ENCODE results near the gene MSI2. TPM values are rescaled to one million over a fixed set of nuclear protein-coding genes. Genes with fewer than 3 reads are reported as not detected.
A peak's percentile ranks its signal among the peaks of the same experiment; 100 is the strongest.

MSI2 gene
- total RNA-seq, 2 experiments from 2014 or later = 131 to 164 TPM

GRCh38 chr17:57606111-57606875 is 350.0 kb downstream of the MSI2 start:
- TF ChIP-seq EZH2phosphoT487 (IDR thresholded peaks at IDR 0.05; ENCODE audit: borderline replicate concordance, low read depth, low read length) = no peak
- TF ChIP-seq, protein P1, sequence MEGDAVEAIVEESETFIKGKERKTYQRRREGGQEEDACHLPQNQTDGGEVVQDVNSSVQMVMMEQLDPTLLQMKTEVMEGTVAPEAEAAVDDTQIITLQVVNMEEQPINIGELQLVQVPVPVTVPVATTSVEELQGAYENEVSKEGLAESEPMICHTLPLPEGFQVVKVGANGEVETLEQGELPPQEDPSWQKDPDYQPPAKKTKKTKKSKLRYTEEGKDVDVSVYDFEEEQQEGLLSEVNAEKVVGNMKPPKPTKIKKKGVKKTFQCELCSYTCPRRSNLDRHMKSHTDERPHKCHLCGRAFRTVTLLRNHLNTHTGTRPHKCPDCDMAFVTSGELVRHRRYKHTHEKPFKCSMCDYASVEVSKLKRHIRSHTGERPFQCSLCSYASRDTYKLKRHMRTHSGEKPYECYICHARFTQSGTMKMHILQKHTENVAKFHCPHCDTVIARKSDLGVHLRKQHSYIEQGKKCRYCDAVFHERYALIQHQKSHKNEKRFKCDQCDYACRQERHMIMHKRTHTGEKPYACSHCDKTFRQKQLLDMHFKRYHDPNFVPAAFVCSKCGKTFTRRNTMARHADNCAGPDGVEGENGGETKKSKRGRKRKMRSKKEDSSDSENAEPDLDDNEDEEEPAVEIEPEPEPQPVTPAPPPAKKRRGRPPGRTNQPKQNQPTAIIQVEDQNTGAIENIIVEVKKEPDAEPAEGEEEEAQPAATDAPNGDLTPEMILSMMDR (conservative IDR thresholded peaks at IDR 0.05; ENCODE audit: low read length) = no peak
- ChIA-PET CTCF (ENCODE audit: unreplicated experiment) (interaction anchor here (0.6 to 0.8 kb wide), 2 partner anchors 16 to 65 kb away, joined by 4 read pairs; no protein-coding TSS in a partner anchor), POLR2A (interaction anchor here (0.6 to 7.3 kb wide), 5 partner anchors 15 to 57 kb away, joined by 3 to 36 read pairs (median 4); no protein-coding TSS in a partner anchor)
- Histone ChIP-seq H3K9me3 (ENCODE audit: low read length) (no peaks in the 10 kb centered on the region), H3K27ac (ENCODE audit: low read depth, low read length, poor library complexity, severe bottlenecking) (peak overlapping the region; percentile 89), H3K4me1 (ENCODE audit: insufficient read depth, low read length, poor library complexity, severe bottlenecking) (peaks cover 64% of the 10 kb centered on the region), H3K79me2 (ENCODE audit: insufficient read depth, low read depth, low read length) (no peaks in the 10 kb centered on the region), H3K4me2 (ENCODE audit: low read length) (peak overlapping the region; percentile 77), H2AFZ (ENCODE audit: low read length) (no peak overlapping the region), H3K36me3 (ENCODE audit: insufficient read depth, low read length) (no peaks in the 10 kb centered on the region), H3K9me2 (ENCODE audit: insufficient read depth, low read length) (no peaks in the 10 kb centered on the region), H3K4me3 (ENCODE audit: low read depth, low read length, poor library complexity, severe bottlenecking) (peak overlapping the region; percentile 4), H4K20me1 (ENCODE audit: insufficient read depth, low read length) (no peaks in the 10 kb centered on the region)
- DNase-seq (ENCODE audit: low spot score) = peak; percentile 34
- BruUV-seq (replicated peaks) = no TSS peak
- intact Hi-C loops (cut with micrococcal nuclease; ENCODE audit: unreplicated experiment) = loop anchor here (5.0 to 10.0 kb wide), 2 partner anchors 364 to 471 kb away; no protein-coding TSS in a partner anchor

- H3K9me2 ChIP-seq (ENCODE audit: insufficient read depth, low read length) = no peaks in the 10 kb centered on the region
- BruUV-seq (replicated peaks) = no TSS peak
- POLR2A ChIA-PET = interaction anchor here (1.2 to 7.3 kb wide), 3 partner anchors 13 to 58 kb away, joined by 3 to 36 read pairs (median 4); no protein-coding TSS in a partner anchor
- DNase-seq (ENCODE audit: low spot score) = no peak
- H3K79me2 ChIP-seq (ENCODE audit: insufficient read depth, low read depth, low read length) = no peaks in the 10 kb centered on the region
- H3K9me3 ChIP-seq (ENCODE audit: low read length) = no peaks in the 10 kb centered on the region
- no peak overlapping the region for H2AFZ ChIP-seq (ENCODE audit: low read length)
- H3K4me3 ChIP-seq (ENCODE audit: low read depth, low read length, poor library complexity, severe bottlenecking) = no peak overlapping the region
- CTCF ChIA-PET (ENCODE audit: unreplicated experiment) = interaction anchor here (1.0 kb wide), 1 partner anchor 64 kb away, joined by 6 read pairs; no protein-coding TSS in a partner anchor
- H3K4me2 ChIP-seq (ENCODE audit: low read length) = no peak overlapping the region
- TF ChIP-seq, protein P1 (conservative IDR thresholded peaks at IDR 0.05; ENCODE audit: low read length) = no peak
- TF ChIP-seq EZH2phosphoT487 (IDR thresholded peaks at IDR 0.05; ENCODE audit: borderline replicate concordance, low read depth, low read length) = no peak
- intact Hi-C loops (cut with micrococcal nuclease; ENCODE audit: unreplicated experiment) = loop anchor here (5.0 to 10.0 kb wide), 2 partner anchors 365 to 473 kb away; no protein-coding TSS in a partner anchor
- H3K36me3 ChIP-seq (ENCODE audit: insufficient read depth, low read length) = no peaks in the 10 kb centered on the region
- H3K4me1 ChIP-seq (ENCODE audit: insufficient read depth, low read length, poor library complexity, severe bottlenecking) = peaks cover 70% of the 10 kb centered on the region
- H3K27ac ChIP-seq (ENCODE audit: low read depth, low read length, poor library complexity, severe bottlenecking) = no peak overlapping the region
- H4K20me1 ChIP-seq (ENCODE audit: insufficient read depth, low read length) = no peaks in the 10 kb centered on the region
Measured at GRCh38 chr17:57607553-57608120, 351.3 kb downstream of the MSI2 start.
